Measurements from ENCODE around the gene CARHSP1. TPM values are rescaled to one million over a fixed set of nuclear protein-coding genes. Genes with fewer than 3 reads are reported as not detected.

Gene CARHSP1
- total and polyA plus RNA-seq, 9 of the 15 experiments (the other 6 are each of a cell fraction or from before 2014, with no cell fraction given), result 5.8 to 114 (median 41.1) TPM

DNA sequence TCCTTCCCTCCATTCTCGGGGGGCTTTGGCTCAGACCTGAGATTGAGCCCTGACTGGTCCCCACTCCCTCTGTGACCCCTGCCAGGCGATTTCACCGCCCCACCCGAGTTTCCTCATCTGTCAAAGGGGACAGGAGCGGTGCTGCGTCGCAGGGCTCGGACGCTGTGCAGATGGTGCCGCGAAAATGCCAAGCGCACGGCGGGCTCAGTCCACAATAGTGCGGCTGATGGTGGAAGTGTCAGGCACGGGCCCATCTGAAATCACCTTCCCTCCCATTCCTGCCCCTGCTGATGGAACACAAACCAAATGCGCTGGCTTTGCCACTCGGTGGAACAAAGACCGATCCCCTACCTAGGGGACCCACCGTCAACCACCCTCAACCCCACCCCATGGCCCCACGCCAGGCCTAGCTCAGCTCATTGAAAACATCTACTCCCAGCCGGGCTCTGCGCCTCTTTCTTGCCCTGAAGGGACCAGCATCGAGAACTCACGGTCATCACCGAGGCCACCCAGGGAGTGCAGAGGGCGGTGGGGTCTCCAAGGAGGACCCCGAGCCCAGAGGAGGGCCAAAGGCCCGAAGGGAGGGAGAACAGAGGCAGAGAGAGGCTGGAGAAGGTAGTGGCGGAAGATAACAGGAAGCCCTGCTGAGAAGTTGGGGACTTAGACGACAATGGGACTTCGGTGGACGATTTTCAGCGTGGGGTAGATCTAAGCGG is 1.4 kb downstream of the CARHSP1 start (continued):
- no peak for TF ChIP-seq ARNT (IDR thresholded peaks at IDR 0.05)
- 0 out of 2 replicates have a peak, but pooled peaks have one; percentile 15 for TF ChIP-seq GABPB1 (CRISPR knock-in tag; IDR thresholded peaks at IDR 0.05)
- TF ChIP-seq, protein P1, sequence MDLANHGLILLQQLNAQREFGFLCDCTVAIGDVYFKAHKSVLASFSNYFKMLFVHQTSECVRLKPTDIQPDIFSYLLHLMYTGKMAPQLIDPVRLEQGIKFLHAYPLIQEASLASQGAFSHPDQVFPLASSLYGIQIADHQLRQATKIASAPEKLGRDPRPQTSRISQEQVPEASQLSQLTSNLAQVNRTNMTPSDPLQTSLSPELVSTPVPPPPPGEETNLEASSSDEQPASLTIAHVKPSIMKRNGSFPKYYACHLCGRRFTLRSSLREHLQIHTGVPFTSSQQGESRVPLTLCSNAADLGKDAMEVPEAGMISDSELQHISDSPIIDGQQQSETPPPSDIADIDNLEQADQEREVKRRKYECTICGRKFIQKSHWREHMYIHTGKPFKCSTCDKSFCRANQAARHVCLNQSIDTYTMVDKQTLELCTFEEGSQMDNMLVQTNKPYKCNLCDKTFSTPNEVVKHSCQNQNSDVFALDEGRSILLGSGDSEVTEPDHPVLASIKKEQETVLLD (IDR thresholded peaks at IDR 0.05), result no peak
- TF ChIP-seq CBX1 (IDR thresholded peaks at IDR 0.05; ENCODE audit: low read depth), result no peak
- no peak for TF ChIP-seq ZNF57 (CRISPR knock-in tag; IDR thresholded peaks at IDR 0.05)
- TF ChIP-seq CBX3 (IDR thresholded peaks at IDR 0.05; ENCODE audit: borderline replicate concordance in 1 of 2, low read length in 2 of 2), result no peak
- TF ChIP-seq ZNF707 (CRISPR knock-in tag; conservative IDR thresholded peaks at IDR 0.05), result no peak
- TF ChIP-seq BRD4 (IDR thresholded peaks at IDR 0.05), result 0 out of 2 replicates have a peak, but pooled peaks have one; percentile 29
- TF ChIP-seq RBFOX2 (IDR thresholded peaks at IDR 0.05; ENCODE audit: low read depth, low read length), result peak; percentile 72
- no peak for TF ChIP-seq ZNF444 (CRISPR knock-in tag; IDR thresholded peaks at IDR 0.05)
- no peak for TF ChIP-seq ZNF75A (CRISPR knock-in tag; IDR thresholded peaks at IDR 0.05)
- no peak for TF ChIP-seq THRAP3 (IDR thresholded peaks at IDR 0.05; ENCODE audit: borderline replicate concordance)
- TF ChIP-seq SIRT6 (IDR thresholded peaks at IDR 0.05; ENCODE audit: low read depth, low read length), result no peak
- no peak for TF ChIP-seq BDP1 (IDR thresholded peaks at IDR 0.05; ENCODE audit: insufficient read depth, insufficient read length)
- TF ChIP-seq, protein P2, sequence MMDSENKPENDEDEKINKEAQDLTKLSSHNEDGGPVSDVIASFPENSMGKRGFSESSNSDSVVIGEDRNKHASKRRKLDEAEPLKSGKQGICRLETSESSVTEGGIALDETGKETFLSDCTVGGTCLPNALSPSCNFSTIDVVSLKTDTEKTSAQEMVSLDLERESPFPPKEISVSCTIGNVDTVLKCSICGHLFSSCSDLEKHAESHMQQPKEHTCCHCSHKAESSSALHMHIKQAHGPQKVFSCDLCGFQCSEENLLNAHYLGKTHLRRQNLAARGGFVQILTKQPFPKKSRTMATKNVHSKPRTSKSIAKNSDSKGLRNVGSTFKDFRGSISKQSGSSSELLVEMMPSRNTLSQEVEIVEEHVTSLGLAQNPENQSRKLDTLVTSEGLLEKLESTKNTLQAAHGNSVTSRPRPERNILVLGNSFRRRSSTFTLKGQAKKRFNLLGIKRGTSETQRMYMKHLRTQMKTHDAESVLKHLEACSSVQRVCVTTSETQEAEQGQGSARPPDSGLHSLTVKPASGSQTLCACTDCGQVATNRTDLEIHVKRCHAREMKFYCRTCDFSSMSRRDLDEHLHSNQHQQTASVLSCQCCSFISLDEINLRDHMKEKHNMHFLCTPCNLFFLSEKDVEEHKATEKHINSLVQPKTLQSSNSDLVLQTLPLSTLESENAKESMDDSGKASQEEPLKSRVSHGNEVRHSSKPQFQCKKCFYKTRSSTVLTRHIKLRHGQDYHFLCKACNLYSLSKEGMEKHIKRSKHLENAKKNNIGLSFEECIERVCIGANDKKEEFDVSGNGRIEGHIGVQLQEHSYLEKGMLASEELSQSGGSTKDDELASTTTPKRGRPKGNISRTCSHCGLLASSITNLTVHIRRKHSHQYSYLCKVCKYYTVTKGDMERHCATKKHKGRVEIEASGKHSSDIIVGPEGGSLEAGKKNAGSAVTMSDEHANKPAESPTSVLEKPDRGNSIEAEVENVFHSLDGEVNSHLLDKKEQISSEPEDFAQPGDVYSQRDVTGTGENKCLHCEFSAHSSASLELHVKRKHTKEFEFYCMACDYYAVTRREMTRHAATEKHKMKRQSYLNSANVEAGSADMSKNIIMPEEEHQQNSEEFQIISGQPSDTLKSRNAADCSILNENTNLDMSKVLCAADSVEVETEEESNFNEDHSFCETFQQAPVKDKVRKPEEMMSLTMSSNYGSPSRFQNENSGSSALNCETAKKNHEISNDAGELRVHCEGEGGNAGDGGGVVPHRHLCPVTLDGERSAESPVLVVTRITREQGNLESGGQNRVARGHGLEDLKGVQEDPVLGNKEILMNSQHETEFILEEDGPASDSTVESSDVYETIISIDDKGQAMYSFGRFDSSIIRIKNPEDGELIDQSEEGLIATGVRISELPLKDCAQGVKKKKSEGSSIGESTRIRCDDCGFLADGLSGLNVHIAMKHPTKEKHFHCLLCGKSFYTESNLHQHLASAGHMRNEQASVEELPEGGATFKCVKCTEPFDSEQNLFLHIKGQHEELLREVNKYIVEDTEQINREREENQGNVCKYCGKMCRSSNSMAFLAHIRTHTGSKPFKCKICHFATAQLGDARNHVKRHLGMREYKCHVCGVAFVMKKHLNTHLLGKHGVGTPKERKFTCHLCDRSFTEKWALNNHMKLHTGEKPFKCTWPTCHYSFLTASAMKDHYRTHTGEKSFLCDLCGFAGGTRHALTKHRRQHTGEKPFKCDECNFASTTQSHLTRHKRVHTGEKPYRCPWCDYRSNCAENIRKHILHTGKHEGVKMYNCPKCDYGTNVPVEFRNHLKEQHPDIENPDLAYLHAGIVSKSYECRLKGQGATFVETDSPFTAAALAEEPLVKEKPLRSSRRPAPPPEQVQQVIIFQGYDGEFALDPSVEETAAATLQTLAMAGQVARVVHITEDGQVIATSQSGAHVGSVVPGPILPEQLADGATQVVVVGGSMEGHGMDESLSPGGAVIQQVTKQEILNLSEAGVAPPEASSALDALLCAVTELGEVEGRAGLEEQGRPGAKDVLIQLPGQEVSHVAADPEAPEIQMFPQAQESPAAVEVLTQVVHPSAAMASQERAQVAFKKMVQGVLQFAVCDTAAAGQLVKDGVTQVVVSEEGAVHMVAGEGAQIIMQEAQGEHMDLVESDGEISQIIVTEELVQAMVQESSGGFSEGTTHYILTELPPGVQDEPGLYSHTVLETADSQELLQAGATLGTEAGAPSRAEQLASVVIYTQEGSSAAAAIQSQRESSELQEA (IDR thresholded peaks at IDR 0.05; ENCODE audit: low read depth), result no peak
- no peak for TF ChIP-seq ZNF24 (IDR thresholded peaks at IDR 0.05)
- TF ChIP-seq EP300 (IDR thresholded peaks at IDR 0.05; ENCODE audit: low read length), result no peak
- TF ChIP-seq MYNN (IDR thresholded peaks at IDR 0.05), result no peak
- TF ChIP-seq MYNN (CRISPR knock-in tag; IDR thresholded peaks at IDR 0.05), result no peak
- TF ChIP-seq ARID1B (IDR thresholded peaks at IDR 0.05), result no peak
- 0 out of 2 replicates have a peak, but pooled peaks have one; percentile 18 for TF ChIP-seq ZFX (CRISPR knock-in tag; IDR thresholded peaks at IDR 0.05)
- no peak for TF ChIP-seq JUNB (CRISPR knock-in tag; conservative IDR thresholded peaks at IDR 0.05)
- TF ChIP-seq ZC3H8 (IDR thresholded peaks at IDR 0.05), result no peak

Data from K562 (cell line).